ENCODE measurements around the gene MMADHC. TPM values are rescaled to one million over a fixed set of nuclear protein-coding genes. Genes with fewer than 3 reads are reported as not detected.
A peak's percentile ranks its signal among the peaks of the same experiment; 100 is the strongest.

The MMADHC gene
- total and polyA plus RNA-seq, 2 of the 13 experiments (the other 11 are each of a cell fraction or from before 2014, with no cell fraction given), result 90.2 to 210 TPM

DNA sequence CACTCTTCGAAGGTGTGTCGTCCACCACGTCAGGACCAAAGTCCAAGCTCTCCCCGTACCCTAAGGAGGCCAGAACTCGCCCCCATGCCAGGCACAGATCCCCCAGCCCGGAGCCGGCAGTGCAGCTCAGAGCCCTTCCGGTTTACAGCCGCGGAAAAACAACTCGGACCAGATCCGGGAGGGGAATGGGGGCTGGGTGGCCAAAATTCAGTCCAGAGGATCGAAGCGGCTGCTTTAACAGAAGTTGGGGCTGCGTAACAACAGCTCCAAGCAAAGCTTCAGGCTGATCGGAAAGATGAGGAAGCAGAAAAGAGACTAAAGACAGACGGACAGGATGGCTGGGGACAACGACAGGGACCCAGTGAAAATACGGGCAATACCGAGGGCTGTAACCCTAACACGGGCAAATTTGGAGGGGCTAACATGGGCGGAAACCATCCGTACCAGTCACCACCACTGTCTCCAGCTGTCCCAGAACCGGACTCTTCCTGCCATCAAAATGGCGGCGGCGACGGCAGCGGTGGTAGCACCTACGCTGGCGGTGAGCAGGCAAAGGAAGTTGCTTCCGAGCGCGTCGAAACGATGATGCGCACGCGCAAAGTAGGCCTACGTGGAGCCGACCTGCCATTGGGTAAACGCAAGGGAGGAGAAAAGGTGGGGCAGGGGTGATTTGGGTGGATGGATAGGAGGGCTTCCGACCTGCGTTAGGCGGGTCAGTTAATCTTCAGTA lies at the start of gene MMADHC (continued):
- TF ChIP-seq, protein P1, sequence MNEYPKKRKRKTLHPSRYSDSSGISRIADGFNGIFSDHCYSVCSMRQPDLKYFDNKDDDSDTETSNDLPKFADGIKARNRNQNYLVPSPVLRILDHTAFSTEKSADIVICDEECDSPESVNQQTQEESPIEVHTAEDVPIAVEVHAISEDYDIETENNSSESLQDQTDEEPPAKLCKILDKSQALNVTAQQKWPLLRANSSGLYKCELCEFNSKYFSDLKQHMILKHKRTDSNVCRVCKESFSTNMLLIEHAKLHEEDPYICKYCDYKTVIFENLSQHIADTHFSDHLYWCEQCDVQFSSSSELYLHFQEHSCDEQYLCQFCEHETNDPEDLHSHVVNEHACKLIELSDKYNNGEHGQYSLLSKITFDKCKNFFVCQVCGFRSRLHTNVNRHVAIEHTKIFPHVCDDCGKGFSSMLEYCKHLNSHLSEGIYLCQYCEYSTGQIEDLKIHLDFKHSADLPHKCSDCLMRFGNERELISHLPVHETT (CRISPR knock-in tag; conservative IDR thresholded peaks at IDR 0.05), result peak; percentile 70
- peak; percentile 95 for TF ChIP-seq NAIF1 (CRISPR knock-in tag; IDR thresholded peaks at IDR 0.05; ENCODE audit: borderline replicate concordance)
- TF ChIP-seq, protein P2, sequence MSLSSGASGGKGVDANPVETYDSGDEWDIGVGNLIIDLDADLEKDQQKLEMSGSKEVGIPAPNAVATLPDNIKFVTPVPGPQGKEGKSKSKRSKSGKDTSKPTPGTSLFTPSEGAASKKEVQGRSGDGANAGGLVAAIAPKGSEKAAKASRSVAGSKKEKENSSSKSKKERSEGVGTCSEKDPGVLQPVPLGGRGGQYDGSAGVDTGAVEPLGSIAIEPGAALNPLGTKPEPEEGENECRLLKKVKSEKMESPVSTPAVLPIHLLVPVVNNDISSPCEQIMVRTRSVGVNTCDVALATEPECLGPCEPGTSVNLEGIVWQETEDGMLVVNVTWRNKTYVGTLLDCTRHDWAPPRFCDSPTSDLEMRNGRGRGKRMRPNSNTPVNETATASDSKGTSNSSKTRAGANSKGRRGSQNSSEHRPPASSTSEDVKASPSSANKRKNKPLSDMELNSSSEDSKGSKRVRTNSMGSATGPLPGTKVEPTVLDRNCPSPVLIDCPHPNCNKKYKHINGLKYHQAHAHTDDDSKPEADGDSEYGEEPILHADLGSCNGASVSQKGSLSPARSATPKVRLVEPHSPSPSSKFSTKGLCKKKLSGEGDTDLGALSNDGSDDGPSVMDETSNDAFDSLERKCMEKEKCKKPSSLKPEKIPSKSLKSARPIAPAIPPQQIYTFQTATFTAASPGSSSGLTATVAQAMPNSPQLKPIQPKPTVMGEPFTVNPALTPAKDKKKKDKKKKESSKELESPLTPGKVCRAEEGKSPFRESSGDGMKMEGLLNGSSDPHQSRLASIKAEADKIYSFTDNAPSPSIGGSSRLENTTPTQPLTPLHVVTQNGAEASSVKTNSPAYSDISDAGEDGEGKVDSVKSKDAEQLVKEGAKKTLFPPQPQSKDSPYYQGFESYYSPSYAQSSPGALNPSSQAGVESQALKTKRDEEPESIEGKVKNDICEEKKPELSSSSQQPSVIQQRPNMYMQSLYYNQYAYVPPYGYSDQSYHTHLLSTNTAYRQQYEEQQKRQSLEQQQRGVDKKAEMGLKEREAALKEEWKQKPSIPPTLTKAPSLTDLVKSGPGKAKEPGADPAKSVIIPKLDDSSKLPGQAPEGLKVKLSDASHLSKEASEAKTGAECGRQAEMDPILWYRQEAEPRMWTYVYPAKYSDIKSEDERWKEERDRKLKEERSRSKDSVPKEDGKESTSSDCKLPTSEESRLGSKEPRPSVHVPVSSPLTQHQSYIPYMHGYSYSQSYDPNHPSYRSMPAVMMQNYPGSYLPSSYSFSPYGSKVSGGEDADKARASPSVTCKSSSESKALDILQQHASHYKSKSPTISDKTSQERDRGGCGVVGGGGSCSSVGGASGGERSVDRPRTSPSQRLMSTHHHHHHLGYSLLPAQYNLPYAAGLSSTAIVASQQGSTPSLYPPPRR (CRISPR knock-in tag; IDR thresholded peaks at IDR 0.05; ENCODE audit: borderline replicate concordance), result peak; percentile 54
- TF ChIP-seq, protein P3, sequence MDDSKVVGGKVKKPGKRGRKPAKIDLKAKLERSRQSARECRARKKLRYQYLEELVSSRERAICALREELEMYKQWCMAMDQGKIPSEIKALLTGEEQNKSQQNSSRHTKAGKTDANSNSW (CRISPR knock-in tag; IDR thresholded peaks at IDR 0.05; ENCODE audit: borderline replicate concordance), result peak; percentile 72; the same call in 1 of the 2 replicates
- peak; percentile 89 for TF ChIP-seq ZEB1 (IDR thresholded peaks at IDR 0.05; ENCODE audit: insufficient replicate concordance, low read depth)
- TF ChIP-seq, protein P4, sequence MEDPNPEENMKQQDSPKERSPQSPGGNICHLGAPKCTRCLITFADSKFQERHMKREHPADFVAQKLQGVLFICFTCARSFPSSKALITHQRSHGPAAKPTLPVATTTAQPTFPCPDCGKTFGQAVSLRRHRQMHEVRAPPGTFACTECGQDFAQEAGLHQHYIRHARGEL (CRISPR knock-in tag; IDR thresholded peaks at IDR 0.05), result no peak
- TF ChIP-seq, protein P5, sequence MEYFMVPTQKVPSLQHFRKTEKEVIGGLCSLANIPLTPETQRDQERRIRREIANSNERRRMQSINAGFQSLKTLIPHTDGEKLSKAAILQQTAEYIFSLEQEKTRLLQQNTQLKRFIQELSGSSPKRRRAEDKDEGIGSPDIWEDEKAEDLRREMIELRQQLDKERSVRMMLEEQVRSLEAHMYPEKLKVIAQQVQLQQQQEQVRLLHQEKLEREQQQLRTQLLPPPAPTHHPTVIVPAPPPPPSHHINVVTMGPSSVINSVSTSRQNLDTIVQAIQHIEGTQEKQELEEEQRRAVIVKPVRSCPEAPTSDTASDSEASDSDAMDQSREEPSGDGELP (IDR thresholded peaks at IDR 0.05; ENCODE audit: borderline replicate concordance, low read depth), result peak; percentile 69; the same call in 1 of the 2 replicates
- TF ChIP-seq, protein P6, sequence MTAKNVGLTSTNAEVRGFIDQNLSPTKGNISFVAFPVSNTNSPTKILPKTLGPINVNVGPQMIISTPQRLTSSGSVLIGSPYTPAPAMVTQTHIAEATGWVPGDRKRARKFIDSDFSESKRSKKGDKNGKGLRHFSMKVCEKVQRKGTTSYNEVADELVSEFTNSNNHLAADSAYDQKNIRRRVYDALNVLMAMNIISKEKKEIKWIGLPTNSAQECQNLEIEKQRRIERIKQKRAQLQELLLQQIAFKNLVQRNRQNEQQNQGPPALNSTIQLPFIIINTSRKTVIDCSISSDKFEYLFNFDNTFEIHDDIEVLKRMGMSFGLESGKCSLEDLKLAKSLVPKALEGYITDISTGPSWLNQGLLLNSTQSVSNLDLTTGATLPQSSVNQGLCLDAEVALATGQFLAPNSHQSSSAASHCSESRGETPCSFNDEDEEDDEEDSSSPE (CRISPR knock-in tag; IDR thresholded peaks at IDR 0.05), result peak; percentile 66
- peak; percentile 62 for TF ChIP-seq GABPA (IDR thresholded peaks at IDR 0.05; ENCODE audit: low read depth, low read length)
- peak; percentile 80 for TF ChIP-seq GABPA (CRISPR knock-in tag; IDR thresholded peaks at IDR 0.05; ENCODE audit: low read depth)
- peak; percentile 95 for TF ChIP-seq ZC3H4 (CRISPR knock-in tag; IDR thresholded peaks at IDR 0.05; ENCODE audit: borderline replicate concordance)
- TF ChIP-seq IRF2 (CRISPR knock-in tag; IDR thresholded peaks at IDR 0.05), result peak; percentile 88; the same call in 1 of the 2 replicates

Measured in HepG2 (cell line).